Muscle of leg (tissue), 11 donors: ENCODE data around the gene CBFA2T3. TPM values are rescaled to one million over a fixed set of nuclear protein-coding genes. Genes with fewer than 3 reads are reported as not detected.

Source experiments
- DNase-seq: peaks from one replicate; pipeline ENCODE4 v3.0.0; 2013
- H3K27ac ChIP-seq: one replicate; pipeline ENCODE4 v1.5.1; 2013; ENCODE audit warnings: mild to moderate bottlenecking, low read length, control low read depth
- H3K27me3 ChIP-seq: one replicate; pipeline ENCODE4 v1.6.1; 2013; ENCODE audit warnings: low read length; ENCODE audit not compliant: control insufficient read depth, insufficient read depth
- H3K36me3 ChIP-seq: one replicate; pipeline ENCODE4 v1.6.1; 2013; ENCODE audit warnings: low read length; ENCODE audit not compliant: control insufficient read depth, insufficient read depth
- H3K4me1 ChIP-seq: one replicate; pipeline ENCODE4 v1.6.1; 2013; ENCODE audit warnings: low read length; ENCODE audit not compliant: control insufficient read depth, insufficient read depth
- H3K4me3 ChIP-seq: one replicate; pipeline ENCODE4 v1.5.1; 2013; ENCODE audit warnings: low read length, control low read depth
- H3K9me3 ChIP-seq: replicated peaks from 2 replicates; pipeline ENCODE4 v1.6.1; 2013; ENCODE audit warnings: low read depth, low read length; ENCODE audit not compliant: control insufficient read depth
- WGBS: methylation state at CpG from one replicate; pipeline ENCODE4 v1.1.5; 2013; ENCODE audit warnings: missing lambda C conversion rate; ENCODE audit not compliant: insufficient coverage; 5-methylcytosine and 5-hydroxymethylcytosine counted together
- polyA plus RNA-seq, 8 donors: library from polyadenylated mRNA; unstranded; fragments of 120-200 nt; gene quantifications; one replicate each; pipeline versions ENCODE4 v1.2.1 to v1.2.3, GENCODE V29; 2013; ENCODE audit warnings: inconsistent platforms in 1 of 8, low replicate concordance in 1 of 8; ENCODE audit not compliant: insufficient read length in 8 of 8, insufficient read depth in 1 of 8
- total RNA-seq: library from RNA; stranded (reverse); fragments of 120-200 nt; gene quantifications from one replicate; pipeline ENCODE4 v1.2.4, GENCODE V29; 2013

The CBFA2T3 gene
- total and polyA plus RNA-seq, 9 donors: 3.8 to 23.0 (median 17.8) TPM

DNA sequence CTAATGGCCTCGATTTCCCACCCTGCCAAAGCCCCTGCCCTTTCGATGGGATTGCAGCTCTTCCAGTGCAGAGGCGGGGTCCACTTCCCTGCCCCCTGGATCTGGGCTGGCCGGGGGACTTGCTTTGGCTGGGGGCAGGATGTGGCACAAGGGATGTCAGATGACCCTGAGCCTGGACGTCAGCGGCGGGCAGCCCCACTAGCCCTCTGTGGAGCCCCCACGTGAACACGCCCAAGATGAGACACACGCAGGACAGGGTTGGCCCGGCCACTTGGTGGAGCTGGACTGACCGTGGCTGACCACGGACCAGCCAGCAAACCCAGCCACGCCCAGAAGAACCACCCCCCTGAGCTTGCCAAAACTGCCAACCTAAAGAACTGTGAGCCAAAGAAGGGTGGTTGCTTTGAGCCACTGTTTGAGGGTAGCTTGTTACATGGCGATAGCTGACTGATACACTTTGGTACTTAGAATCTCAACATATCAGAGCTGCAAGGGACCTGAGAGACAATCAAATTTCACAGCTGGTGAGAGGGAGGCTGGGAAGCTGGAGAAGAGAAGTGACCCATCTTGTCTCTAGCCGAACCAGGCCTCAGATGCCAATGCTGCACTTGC, 63.9 kb downstream of the CBFA2T3 start:
- peaks cover 60% of the 10 kb centered on the region for H3K4me1 ChIP-seq

DNA sequence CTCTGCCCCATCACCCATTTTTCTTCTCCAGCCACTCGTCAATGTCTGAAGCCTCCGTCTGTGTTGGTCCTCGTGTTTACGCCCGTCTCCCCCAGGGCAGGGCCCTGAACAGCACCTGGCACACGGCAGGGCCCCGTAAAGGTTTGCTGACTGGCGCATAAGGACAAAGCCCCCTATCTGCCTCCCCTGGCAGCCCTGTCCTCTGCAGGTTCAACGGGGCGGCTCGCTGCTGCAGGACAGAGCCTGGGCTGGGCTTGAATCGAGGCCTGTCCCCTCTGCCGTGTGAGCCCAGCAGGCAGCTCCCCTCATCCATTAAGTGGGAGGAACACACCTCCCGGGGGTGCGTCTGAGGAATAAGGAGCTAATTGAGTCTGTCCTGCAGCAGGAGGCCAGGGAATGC, 64.5 kb downstream of the CBFA2T3 start:
- Histone ChIP-seq H3K27ac (no peak overlapping the region), H3K4me3 (no peak overlapping the region), H3K36me3 (peaks cover 10% of the 10 kb centered on the region), H3K4me1 (peaks cover 54% of the 10 kb centered on the region), H3K9me3 (peaks cover 3% of the 10 kb centered on the region), H3K27me3 (peaks cover 2% of the 10 kb centered on the region)
- 70% methylated on average over 14 of the region's 15 CpGs for WGBS
- DNase-seq: no peak

More for the DNA sequence above, 63.9 kb downstream of the CBFA2T3 start:
- Histone ChIP-seq H3K36me3 (peaks cover 10% of the 10 kb centered on the region), H3K4me3 (no peak overlapping the region), H3K27ac (no peak overlapping the region), H3K9me3 (peaks cover 3% of the 10 kb centered on the region), H3K27me3 (peaks cover 2% of the 10 kb centered on the region)
- DNase-seq: no peak
- WGBS: 85% methylated on average over 8 of the region's 16 CpGs

DNA sequence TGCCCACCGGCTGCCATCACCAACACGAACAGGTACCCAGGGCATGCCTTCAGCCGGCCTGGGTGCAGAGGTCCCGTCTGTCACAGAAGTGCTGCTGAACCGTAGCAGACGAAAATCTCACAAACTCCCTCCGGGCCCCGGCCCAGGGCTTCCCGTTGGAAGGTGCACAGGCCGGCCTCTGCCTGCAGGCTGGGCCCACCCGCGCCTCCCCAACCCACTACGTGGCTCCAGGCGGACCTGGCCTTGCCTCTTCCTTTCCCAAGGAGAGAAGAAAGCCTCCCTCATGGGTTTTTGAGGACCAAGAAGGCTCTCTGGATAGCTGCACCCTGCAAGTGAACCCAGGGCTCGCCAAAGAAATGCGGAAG, 65.1 kb downstream of the CBFA2T3 start:
- peaks cover 48% of the 10 kb centered on the region for H3K4me1 ChIP-seq

DNA sequence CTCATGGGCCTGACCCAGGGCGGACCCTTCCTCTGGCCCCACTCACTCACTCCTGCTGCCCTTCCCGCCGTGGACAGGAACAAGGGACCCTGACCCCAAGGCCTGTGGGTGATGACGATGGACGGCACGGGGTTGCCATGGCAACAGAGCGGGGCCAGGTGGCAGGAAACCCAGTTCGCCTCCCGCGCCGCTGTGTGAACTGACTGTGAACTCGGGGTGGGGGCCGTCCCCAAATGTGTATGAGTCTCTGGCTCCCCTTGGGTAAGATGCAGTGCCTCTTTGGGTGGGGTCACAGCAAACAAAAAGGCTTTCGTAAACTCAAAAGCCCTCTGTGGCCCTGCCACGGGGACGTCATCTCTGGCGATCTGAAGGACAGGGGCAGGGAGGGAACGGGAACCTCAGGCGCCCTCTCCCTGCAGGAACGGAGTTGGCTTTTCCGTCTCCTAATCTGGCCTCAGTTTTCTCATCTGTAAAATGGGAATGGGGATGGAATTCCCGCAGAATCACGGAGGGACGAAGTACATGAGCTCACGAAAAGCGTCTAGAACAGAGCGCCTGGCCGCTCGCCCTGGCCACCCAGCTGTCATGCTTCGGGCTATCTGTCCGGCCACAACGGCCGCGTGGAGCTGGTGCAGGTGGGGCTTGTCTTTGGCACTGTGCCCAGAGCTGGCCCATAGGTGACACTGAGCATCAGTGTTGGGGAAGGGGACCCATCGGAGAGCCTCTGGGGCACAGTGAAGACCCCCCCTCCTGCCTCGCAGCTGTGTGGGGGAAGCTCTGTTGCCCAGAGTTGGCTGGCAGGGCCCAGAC, 65.7 kb downstream of the CBFA2T3 start:
- H3K4me3 ChIP-seq: no peak overlapping the region
- H3K4me1 ChIP-seq: peaks cover 44% of the 10 kb centered on the region
- H3K27ac ChIP-seq: no peak overlapping the region
- no peak for DNase-seq
- WGBS: 67% methylated on average over 32 of the region's 36 CpGs
- H3K36me3 ChIP-seq: peaks cover 10% of the 10 kb centered on the region
- H3K27me3 ChIP-seq: no peaks in the 10 kb centered on the region
- H3K9me3 ChIP-seq: peaks cover 3% of the 10 kb centered on the region

More for the DNA sequence above, 65.1 kb downstream of the CBFA2T3 start:
- no peak for DNase-seq
- H3K27me3 ChIP-seq: no peaks in the 10 kb centered on the region
- 74% methylated on average over 11 of the region's 16 CpGs for WGBS
- peaks cover 10% of the 10 kb centered on the region for H3K36me3 ChIP-seq
- no peak overlapping the region for H3K4me3 ChIP-seq
- no peak overlapping the region for H3K27ac ChIP-seq
- H3K9me3 ChIP-seq: peaks cover 3% of the 10 kb centered on the region

DNA sequence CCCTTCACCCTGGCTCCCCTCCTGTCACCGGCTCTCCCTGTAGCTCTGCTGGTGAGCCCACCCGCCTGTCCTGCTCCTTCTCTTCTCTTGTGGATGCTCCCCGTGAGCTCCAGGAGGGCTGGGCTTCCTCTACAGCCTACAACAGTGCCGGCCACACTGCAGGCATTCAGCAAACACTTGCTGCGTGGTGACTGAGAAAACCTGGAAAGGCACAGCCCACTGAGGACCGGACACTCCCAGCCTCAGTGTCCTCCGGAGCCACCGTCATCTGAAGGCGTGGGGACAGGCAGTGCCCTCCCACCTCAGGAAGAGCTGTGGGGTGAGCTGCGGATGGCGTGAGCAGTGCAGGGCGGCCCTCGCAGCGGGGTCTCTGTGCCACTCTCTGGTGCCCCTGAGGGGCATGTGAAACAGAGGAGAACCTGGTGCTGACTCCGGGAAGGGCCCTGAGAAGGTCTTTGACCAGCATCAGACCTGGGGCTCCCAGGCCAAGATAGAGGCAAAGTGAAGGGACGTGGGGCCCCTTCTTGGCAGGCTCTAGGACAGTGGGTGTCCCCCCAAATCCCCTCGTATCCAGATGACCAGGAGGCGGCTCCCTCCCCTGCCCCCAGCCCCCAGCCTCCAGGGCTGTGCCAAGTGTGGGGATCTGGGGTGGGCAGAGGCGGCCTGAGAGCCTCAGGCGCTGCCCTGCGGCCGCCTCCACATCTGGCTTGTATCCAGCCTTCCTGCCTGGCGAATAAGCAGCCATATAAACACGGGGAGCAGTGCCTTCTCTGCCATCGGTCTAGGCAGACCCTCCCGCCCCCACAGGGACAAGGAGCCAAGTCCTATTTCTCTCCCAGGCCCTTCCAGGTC, 66.5 kb downstream of the CBFA2T3 start:
- no peak for DNase-seq

DNA sequence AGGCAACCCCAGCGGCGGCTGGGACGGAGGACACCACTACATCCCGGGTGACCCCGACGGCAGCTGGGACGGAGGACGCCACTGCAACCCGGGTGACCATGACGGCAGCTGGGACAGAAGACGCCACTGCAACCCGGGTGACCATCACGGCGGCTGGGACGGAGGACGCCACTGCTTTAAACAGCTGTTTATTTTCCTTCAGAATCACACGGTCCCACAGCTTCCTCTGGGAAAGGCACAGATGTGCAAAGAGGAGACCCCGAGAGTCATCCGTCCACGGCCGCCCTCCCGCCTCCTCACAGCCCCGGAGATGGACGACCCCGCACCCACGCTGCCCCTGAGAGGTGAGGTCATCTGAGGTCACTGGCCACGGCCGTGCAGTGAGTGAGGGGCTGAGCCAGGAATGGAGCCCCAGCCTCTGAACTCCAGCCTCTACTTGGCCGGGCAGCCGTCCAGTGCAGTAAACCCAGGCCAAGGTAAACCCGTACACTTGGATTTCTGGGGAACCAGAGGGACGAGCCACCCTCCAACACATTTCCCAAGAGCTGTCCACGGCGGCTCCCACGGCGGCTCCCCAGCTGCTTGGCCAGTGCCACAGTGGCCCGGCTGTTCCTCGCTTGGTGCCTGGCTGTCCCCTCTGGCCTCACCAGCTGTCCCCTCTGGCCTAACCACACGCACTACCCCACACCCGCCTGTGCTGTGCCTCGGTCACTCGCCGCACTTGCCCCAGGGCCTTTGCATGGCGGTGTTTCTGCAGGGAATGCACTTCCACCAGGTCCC, 67.4 kb downstream of the CBFA2T3 start:
- H3K27ac ChIP-seq: no peak overlapping the region
- no peaks in the 10 kb centered on the region for H3K27me3 ChIP-seq
- H3K9me3 ChIP-seq: peaks cover 3% of the 10 kb centered on the region
- peaks cover 10% of the 10 kb centered on the region for H3K36me3 ChIP-seq
- peaks cover 49% of the 10 kb centered on the region for H3K4me1 ChIP-seq
- peak; percentile 42 for DNase-seq
- no peak overlapping the region for H3K4me3 ChIP-seq
- WGBS: 61% methylated on average over 31 of the region's 44 CpGs

More for the DNA sequence above, 66.5 kb downstream of the CBFA2T3 start:
- H3K27me3 ChIP-seq: no peaks in the 10 kb centered on the region
- H3K9me3 ChIP-seq: peaks cover 3% of the 10 kb centered on the region
- WGBS: 59% methylated on average over 20 of the region's 26 CpGs
- peaks cover 44% of the 10 kb centered on the region for H3K4me1 ChIP-seq
- H3K36me3 ChIP-seq: peaks cover 10% of the 10 kb centered on the region
- no peak overlapping the region for H3K27ac ChIP-seq
- H3K4me3 ChIP-seq: no peak overlapping the region

DNA sequence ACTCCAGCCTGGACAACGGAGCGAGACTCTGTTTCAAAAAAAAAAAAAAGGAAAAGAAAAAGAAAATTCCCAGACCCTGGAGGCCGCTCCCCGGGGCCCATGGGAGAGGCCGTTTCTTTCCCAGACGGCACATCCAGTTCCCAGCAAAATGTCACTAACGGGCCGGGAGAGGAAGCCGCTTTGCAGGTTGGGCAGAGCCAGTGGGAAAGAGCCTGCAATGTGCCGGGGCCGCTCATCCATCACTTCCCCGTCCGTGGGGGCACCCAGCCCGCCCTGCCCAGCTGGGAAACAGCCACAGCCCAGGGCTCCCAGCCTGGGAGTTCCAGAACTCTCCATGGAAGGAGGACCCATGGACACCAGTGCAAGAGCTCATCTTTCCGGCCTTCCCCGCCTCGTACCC, 68.7 kb downstream of the CBFA2T3 start:
- Histone ChIP-seq H3K9me3 (peaks cover 2% of the 10 kb centered on the region), H3K36me3 (peaks cover 5% of the 10 kb centered on the region), H3K27ac (no peak overlapping the region), H3K4me1 (peaks cover 55% of the 10 kb centered on the region), H3K27me3 (no peaks in the 10 kb centered on the region), H3K4me3 (no peak overlapping the region)
- no peak for DNase-seq
- WGBS: 75% methylated on average over 17 of the region's 17 CpGs

DNA sequence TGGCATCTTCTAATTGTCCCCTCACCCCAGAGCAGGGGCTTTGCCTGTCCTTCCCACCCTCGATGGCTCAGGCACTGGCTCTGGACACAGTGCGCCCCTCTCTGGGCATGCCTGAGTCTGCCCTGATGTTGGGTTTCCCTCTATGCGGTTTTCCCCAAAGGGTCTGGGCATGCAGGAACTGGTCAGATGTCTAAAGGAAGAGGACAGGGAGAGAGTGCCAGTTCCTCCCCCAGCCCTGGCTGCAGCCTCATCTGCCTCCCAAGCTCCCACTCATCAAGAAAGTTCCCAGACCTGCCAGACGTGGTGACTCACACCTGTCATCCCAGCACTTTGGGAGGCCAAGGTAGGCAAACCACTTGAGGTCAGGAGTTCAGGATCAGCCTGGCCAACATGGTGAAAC, 69.2 kb downstream of the CBFA2T3 start:
- 71% methylated on average over 2 of the region's 4 CpGs for WGBS
- no peak for DNase-seq
- H3K9me3 ChIP-seq: no peaks in the 10 kb centered on the region
- no peak overlapping the region for H3K4me3 ChIP-seq
- no peak overlapping the region for H3K27ac ChIP-seq
- no peaks in the 10 kb centered on the region for H3K27me3 ChIP-seq
- peaks cover 60% of the 10 kb centered on the region for H3K4me1 ChIP-seq
- peaks cover 2% of the 10 kb centered on the region for H3K36me3 ChIP-seq

DNA sequence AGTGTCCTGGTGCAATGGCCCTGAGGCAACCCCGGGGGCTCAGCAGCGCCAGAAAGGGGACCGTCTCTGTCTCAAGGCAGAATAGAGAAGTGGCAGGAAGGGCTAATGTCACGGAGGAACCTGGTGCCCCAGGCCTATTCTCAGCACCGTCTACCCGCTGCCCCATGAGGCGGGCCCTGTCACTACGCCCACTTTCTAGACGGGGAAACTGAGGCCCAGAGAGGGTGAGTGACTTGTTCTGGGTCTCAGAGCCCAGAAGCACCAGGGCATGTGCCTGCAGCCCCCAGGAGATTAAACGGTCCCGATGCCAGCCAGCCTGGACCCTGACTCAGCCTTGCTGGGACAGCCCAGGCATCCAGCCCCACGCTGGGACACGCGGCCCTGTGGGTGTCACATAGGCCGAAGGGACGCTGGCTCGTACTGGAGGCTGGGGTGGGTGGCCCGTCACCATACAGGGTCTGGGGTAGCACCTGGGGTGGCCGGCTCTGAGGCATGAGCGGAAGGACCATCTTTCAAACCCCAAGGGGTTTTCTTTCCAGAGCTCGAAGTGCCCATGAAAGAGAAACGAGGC, 70.4 kb downstream of the CBFA2T3 start:
- H3K36me3 ChIP-seq: peaks cover 2% of the 10 kb centered on the region
- peaks cover 64% of the 10 kb centered on the region for H3K4me1 ChIP-seq
- DNase-seq: no peak
- WGBS: 87% methylated on average over 21 of the region's 22 CpGs
- H3K27me3 ChIP-seq: no peaks in the 10 kb centered on the region
- H3K27ac ChIP-seq: no peak overlapping the region
- H3K4me3 ChIP-seq: no peak overlapping the region
- no peaks in the 10 kb centered on the region for H3K9me3 ChIP-seq
